Bronchial epithelial cell (primary cell): ENCODE data around the gene SBSN. TPM values are rescaled to one million over a fixed set of nuclear protein-coding genes. Genes with fewer than 3 reads are reported as not detected.

Experiments used
- DNase-seq: peaks from one replicate; pipeline ENCODE4 v3.0.0-alpha.2; 2010; ENCODE audit warnings: low read depth
- FAIRE-seq: peaks from 2 replicates; lab custom pipeline; 2011; peaks lifted over from hg19 to GRCh38; lab: Jason Lieb, UNC
- H3K27me3 ChIP-seq: 2 replicates; pipeline ENCODE4 v1.5.1; 2011; ENCODE audit warnings: low read length; ENCODE audit not compliant: control insufficient read depth, insufficient read depth
- H3K36me3 ChIP-seq: 2 replicates; pipeline ENCODE4 v1.5.1; 2011; ENCODE audit warnings: low read length; ENCODE audit not compliant: control insufficient read depth, insufficient read depth
- H3K4me3 ChIP-seq: 2 replicates; pipeline ENCODE4 v1.5.1; 2011; ENCODE audit warnings: mild to moderate bottlenecking, low read depth, low read length, control low read depth
- total RNA-seq: library from RNA; depleted of rRNA; stranded (reverse); fragments of >200 nt; gene quantifications from 2 replicates; pipeline ENCODE4 v1.2.1, GENCODE V29; 2014
- TF ChIP-seq, protein P1 (sequence below): IDR thresholded peaks from 2 replicates; pipeline ENCODE4 v1.5.1; 2011; ENCODE audit warnings: mild to moderate bottlenecking, moderate library complexity, low read length, control low read depth, inconsistent platforms; ENCODE audit not compliant: insufficient read depth, severe bottlenecking

The SBSN gene
- total RNA-seq, 1 donor from 2014 or later: 9.5 TPM

DNA sequence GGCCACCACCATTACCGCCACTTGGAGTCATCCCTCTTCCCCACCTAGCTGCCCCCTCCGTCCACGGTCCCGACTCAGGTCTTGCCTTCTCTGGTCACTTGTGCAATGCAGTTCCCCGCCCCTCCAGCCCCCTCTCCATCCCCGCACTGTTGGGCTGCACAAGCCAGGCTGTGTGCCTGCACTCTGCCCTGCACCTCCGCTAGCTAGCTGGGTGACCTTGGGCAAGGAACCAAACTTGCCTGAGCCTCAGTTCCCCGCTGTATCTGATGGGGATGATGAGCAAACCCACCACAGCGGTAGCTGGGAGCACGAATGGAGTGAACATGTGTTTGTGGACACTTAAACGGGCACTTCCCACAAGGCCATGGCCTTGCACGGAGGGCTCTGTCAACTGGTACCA is 11.7 kb upstream of the SBSN start:
- TF ChIP-seq, protein P1, sequence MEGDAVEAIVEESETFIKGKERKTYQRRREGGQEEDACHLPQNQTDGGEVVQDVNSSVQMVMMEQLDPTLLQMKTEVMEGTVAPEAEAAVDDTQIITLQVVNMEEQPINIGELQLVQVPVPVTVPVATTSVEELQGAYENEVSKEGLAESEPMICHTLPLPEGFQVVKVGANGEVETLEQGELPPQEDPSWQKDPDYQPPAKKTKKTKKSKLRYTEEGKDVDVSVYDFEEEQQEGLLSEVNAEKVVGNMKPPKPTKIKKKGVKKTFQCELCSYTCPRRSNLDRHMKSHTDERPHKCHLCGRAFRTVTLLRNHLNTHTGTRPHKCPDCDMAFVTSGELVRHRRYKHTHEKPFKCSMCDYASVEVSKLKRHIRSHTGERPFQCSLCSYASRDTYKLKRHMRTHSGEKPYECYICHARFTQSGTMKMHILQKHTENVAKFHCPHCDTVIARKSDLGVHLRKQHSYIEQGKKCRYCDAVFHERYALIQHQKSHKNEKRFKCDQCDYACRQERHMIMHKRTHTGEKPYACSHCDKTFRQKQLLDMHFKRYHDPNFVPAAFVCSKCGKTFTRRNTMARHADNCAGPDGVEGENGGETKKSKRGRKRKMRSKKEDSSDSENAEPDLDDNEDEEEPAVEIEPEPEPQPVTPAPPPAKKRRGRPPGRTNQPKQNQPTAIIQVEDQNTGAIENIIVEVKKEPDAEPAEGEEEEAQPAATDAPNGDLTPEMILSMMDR: no peak
- Histone ChIP-seq H3K4me3 (no peak overlapping the region), H3K36me3 (peaks cover 4% of the 10 kb centered on the region), H3K27me3 (no peaks in the 10 kb centered on the region)
- DNase-seq: no peak
- FAIRE-seq: no peak

DNA sequence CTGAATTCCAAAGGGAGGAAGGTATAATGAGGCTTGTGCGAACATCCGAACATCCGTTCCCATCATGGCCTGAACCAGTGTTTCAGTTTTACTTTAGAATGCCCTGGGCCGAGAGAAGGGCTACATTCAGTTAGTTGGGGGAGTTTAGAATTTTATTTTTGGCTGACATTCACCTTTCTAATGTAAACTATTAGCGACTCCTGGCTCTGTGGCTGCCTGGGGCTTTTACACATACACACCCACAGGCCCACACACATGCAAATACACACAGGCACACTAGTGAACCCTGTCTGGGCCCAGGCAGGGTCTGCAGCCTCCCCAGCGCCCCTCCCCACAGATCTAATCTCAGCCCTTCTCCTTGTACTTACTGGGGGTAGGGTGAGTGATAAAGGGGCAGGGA is 11.2 kb upstream of the SBSN start:
- peaks cover 4% of the 10 kb centered on the region for H3K36me3 ChIP-seq
- no peaks in the 10 kb centered on the region for H3K27me3 ChIP-seq
- FAIRE-seq (no peak), DNase-seq (no peak)
- TF ChIP-seq, protein P1: no peak
- no peak overlapping the region for H3K4me3 ChIP-seq

DNA sequence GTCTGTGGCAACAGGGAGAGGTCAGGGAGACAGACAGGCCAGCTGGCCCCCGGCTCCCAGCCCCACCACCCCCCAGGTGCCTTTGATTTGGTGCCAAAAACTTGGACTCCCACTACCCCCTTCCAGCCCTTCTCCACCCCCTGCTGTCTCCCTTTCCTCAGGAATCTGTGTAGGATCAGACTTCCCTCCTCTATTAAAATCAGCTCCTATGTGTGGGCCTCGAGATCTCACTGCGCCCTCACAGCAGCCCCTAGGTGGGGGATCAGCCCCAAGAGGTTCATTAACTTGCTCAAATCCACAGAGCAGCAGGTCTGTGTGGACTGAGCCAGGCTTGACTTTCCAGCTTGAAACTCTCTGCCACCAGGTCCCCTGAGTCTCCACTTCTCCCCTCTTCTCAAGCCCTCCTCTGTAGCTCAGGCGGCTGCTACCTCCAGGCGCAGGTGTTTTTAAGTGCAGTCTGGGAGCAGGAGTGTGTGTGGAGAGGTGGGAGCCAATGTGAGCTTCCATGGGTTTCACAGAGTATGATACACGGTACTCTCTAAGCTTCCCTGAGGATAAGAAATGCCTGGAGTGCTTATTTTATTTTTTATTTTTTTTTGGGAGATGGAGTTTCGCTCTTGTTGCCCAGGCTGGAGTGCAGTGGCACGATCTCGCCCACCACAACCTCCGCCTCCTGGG is 6.8 kb upstream of the SBSN start:
- TF ChIP-seq, protein P1: no peak
- H3K36me3 ChIP-seq: no peaks in the 10 kb centered on the region
- no peak overlapping the region for H3K4me3 ChIP-seq
- H3K27me3 ChIP-seq: peaks cover 5% of the 10 kb centered on the region
- FAIRE-seq (no peak), DNase-seq (no peak)

DNA sequence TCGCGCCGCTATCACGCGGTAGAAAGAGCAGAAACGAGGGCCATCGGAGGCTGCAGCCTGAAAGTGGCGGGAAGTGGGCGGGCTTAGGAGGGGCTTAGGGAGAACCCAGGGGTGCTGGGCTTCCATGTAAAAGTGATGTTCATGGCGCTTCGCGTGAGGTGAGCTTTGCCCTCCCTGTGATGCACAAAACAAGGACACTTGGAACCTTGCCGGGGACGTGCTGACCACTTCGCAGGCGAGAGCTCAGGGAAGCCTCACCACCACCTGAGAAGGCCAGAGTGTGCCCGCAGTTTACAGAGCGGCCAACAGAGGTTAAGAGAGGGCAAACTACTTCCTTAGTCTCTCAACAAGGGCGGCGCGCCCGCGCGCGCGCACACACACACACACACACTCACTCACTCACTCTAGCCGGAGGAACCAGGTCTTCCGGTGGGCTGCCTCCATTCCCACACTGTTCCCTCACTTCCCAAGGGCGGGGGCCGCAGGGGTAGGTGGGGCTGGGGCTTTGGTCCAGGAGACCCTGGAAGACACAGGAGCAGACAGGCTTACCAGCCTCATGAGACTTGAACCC is 5.8 kb upstream of the SBSN start:
- FAIRE-seq: no peak
- no peak for DNase-seq
- H3K36me3 ChIP-seq: no peaks in the 10 kb centered on the region
- H3K4me3 ChIP-seq: no peak overlapping the region
- peaks cover 5% of the 10 kb centered on the region for H3K27me3 ChIP-seq
- TF ChIP-seq, protein P1: no peak

DNA sequence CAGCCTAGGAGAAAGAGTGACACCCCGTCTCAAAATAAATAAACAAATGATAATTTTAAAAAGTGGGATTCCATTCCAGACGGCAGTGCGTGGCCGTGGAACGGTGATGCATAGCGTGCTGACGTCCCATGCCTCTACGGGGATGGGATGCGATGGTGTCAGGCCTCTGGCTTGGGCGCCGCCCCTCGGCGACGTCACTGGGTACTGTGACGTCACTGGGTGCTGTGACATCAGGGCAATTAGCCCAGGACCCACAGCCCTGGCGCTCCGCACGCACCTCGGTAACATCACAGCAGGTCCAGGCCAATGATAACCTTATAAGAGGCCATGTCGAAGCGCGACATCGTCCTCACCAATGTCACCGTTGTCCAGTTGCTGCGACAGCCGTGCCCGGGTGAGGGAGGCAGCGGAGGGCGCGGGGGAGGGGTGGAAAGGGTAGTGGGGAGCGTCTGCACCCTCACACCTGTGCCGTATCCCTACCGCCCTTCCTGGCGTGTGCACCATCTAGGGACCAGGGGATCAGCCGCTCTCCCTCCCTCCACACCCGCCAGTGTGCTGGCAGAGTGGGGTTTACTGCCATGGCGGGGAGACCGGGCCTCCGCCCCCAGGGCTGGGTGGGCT is 5.2 kb upstream of the SBSN start, which contains the start of gene GAPDHS:
GAPDHS (plus strand) TSS at position 256 of the 621 bp plus-strand sequence; CDS start at position 328, 72 bp downstream.
- peaks cover 5% of the 10 kb centered on the region for H3K27me3 ChIP-seq
- FAIRE-seq: no peak
- TF ChIP-seq, protein P1: no peak
- DNase-seq: no peak
- H3K4me3 ChIP-seq: no peak within 1 kb of the TSS
- no peaks in the 10 kb centered on the region for H3K36me3 ChIP-seq
